Amniotic epithelial cell (primary cell): ENCODE data around the gene RPS6KA2.

Experiments
- DNase-seq: peaks from one replicate; pipeline ENCODE4 v3.0.0-alpha.2; 2010; ENCODE audit warnings: low read depth

The RPS6KA2 gene

GRCh38 chr6:166420351-166420750 is 206.7 kb downstream of the RPS6KA2 start:
- peak; percentile 56 for DNase-seq

GRCh38 chr6:166419717-166420116 is 207.3 kb downstream of the RPS6KA2 start:
- DNase-seq, result no peak

GRCh38 chr6:166419286-166419685 is 207.8 kb downstream of the RPS6KA2 start:
- DNase-seq, result peak; percentile 64

GRCh38 chr6:166418691-166419143 is 208.3 kb downstream of the RPS6KA2 start:
- no peak for DNase-seq

DNA sequence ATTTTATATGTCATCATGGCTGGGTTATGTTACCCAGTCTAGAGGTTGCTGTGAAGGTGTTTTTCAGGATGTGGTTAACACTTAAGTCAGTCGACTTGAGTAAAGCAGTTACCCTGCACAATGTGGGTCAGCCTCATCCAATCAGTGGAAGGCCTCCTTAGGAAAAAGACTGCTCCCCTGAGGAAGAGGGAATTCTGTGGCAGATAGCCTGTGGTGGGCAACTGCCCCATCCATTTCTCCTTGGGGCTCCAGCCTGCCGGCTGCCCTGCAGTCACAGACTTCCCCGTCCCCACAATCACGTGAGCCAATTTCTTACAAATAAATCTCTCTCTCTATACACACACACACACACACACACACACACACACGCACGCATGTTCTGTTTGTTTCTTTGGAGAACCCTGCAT is 209.8 kb downstream of the RPS6KA2 start:
- DNase-seq, result no peak

GRCh38 chr6:166415833-166416347 is 211.2 kb downstream of the RPS6KA2 start:
- no peak for DNase-seq

- no peak for DNase-seq
These were observed 211.7 kb downstream of the RPS6KA2 start for GRCh38 chr6:166415306-166415705.

DNA sequence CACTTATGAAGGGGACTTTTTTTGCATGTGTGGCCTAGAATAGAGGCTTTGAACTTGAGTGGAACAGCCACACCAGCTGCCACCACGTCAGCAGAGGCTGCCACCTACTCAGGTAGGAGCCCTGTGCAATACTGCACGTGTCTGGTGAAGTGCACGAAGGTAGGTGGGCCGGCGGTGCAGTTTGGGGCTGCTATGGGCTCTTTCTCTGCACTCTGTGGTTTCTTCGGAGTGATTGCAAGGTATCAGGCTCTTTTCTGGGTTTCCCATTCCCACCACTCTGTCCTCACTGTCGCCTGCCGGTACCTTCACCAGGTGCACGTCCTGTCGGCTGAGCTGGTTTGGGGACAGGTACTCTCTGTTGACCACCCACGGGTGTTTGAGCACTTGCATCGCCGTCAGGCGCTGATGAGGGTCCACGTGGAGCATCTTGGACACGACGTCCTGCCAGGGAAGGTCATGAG is 213.5 kb downstream of the RPS6KA2 start:
- no peak for DNase-seq

- DNase-seq, result no peak
These were observed 214.1 kb downstream of the RPS6KA2 start for GRCh38 chr6:166412911-166413384.

DNA sequence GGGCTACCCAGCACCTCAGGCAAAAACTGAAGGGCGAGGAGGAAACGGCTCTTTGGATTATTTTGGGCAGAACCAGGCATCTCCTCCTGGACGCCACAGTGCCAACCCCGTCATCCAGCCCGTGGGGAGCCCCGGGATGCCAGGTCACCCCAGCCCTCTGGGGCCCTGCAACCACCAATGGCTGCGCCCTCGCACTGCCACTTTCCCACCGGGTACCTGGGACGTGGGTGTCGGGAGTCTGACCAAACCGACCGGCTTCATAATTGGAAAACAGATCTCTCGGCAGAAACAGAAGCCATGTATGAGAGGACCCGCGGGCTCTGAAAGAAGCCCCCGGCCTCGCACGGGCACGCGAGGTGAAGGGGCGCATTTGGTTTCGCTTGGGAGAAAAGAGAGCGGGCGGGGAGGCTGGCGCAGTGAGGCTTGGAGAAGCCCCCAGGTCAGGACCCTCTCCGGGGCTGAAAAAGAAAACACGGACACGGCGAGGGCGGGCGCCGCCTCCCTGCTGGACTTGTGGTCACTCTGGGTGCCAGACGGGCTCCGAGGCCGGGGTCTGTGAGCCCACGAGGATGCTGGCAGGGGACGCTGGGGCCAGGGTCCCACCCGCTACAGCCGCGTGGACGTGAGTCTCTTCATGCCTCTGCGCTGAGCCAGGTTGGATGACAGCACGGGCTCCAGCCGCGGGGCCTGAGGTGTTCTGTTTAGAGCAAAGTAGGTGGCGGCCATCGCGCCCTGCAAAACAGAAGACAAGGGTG is 214.7 kb downstream of the RPS6KA2 start:
- no peak for DNase-seq

GRCh38 chr6:166411721-166412151 is 215.3 kb downstream of the RPS6KA2 start:
- no peak for DNase-seq

GRCh38 chr6:166411271-166411670 is 215.8 kb downstream of the RPS6KA2 start:
- no peak for DNase-seq

GRCh38 chr6:166410426-166410935 is 216.6 kb downstream of the RPS6KA2 start:
- DNase-seq, result no peak

- no peak for DNase-seq
These were observed 217.9 kb downstream of the RPS6KA2 start for GRCh38 chr6:166408936-166409755.

DNA sequence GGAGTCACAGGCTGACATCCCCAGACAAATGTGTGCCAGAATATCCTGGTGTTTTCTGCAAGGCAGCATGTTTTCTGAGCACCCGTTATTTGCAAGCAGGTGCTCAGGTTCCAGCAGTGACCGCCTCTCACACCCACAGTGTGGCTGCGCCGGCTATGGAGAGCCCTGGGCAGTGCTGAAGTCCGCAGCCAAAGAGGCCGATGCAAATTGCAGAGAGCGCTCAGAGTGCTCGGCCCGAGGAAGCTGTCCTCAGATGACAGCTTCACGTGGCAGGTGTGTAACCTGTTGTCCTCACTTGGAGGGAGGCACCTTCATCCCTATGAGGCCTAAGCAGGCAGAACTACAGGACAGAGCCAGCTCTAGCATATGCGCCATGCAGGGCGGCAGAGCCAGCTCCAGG is 220.9 kb downstream of the RPS6KA2 start:
- no peak for DNase-seq

DNA sequence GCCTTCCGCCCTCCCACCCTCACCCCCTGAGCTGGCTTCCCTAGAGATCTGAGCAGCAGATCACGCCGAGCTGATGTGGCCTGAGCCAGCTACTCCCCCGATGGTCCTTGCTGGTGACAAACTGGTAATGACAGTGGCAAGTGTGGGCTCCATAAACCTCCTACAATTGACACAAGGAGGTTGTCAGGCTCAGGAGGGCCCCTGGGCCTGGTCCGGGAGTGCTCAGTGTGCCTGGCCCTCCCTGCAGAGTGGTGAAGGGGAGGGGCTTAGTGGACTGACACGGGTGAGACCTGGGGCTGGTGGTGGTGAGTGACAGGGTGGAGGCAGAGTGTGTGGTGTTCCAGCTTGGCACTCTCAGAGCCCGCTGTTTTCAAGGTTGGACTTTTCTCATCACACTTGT is 221.7 kb downstream of the RPS6KA2 start:
- no peak for DNase-seq

DNA sequence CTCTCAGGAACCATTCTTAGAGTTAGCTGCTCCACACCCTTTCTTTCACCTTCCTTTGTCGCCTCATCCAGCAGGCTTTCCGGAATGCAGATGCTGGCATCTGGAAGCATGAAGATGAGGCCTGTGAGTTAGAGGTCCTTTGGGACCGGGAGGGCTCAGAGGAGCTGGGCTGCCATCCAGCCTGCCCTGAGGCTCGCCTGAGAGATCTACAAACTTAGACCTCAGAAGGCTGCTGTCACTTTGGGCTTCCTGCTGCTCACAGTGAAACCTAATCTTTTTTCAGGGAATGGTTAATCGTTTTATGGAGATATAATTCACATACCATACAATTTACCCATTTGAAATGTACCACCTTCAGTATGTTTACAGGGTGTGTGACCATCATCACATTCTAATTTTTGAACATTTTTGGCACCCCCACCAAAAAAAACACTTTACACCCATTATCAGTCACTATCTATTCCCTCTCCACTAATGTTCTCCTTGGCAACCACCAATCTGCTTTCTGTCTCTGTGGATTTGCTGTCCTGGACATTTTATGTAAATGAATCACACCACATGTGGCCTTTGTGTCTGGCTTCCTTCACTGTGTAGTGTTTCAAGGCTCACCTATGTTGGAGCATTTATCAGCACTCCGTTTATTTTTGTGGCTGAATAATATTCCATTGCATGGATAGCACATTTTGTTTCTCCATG is 224.3 kb downstream of the RPS6KA2 start:
- peak; percentile 50 for DNase-seq

DNA sequence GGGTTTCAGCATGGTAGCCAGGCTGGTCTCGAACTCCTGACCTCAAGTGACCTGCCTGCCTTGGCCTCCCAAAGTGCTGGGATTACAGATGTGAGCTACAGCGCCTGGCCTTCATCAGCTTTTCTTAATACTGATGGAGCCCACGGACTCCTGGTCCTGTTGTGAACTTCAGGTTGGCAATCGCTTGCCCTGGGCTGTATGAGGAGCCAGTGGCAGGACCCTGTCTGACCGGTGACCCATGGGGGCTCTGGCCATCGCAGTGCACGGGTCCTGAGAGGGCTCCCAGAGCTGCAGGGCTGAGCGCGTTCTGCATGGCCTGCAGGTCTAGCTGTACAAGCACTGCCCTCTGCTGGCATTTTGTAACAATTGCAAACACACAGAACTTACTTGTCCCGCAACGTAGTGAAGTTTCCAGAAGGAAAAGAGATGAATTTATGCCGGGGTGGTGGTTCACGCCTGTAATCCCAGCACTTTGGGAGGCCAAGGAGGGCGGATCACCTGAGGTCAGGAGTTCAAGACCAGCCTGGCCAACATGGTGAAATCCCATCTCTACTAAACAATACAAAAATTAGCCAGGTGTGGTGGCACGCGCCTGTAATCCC is 226.3 kb downstream of the RPS6KA2 start:
- peak; percentile 73 for DNase-seq

- DNase-seq, result no peak
These were observed 226.9 kb downstream of the RPS6KA2 start for GRCh38 chr6:166400181-166400580.

DNA sequence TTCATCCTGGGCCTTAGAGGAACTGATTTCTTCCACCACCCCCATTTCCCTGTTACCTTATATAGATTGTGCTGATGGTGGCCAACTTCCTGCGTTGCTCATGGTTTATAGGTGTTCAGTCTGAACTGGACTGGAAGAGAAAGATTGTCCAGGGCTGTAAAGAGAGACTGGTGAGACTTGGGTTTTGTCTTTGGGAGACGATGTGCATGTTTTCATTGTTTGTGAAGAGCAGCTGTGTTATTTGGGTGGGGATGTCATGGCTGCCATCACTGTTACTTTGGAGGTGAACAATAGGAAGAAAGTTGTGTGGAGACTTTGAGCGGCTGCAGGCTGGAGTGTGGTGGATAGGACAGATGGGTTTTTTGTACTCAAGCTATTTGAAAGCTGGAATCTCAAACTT is 228.7 kb downstream of the RPS6KA2 start:
- no peak for DNase-seq

DNA sequence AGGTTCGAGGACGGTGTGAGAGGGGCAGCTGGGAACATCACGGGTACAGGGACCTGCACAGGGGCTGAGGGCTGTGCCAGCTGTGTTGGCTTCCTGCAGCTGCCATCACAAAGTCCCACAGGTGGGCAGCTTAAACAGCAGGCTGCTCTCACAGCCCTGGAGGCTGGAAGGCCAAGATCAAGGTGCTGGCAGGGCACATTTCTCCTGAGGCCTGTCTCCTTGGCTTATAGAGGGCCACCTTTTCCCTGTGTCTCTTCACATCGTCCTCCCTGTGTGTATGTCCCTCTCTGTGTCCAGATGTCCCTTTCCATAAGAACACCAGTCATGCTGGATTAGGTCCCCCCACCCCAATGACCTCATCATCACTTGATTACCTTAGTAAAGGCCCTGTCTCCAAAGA is 229.2 kb downstream of the RPS6KA2 start:
- no peak for DNase-seq
